ENCODE measurements around the gene ICE2.

GRCh38 chr15:60379525-60380274 lies 99.2 kb downstream of the ICE2 start:
- TF ChIP-seq CTCF (conservative IDR thresholded peaks at IDR 0.05; ENCODE audit: low read depth in 2 of 2) (no peak), EZH2 (IDR thresholded peaks at IDR 0.05; ENCODE audit: low read depth, unreplicated experiment) (no peak), REST (IDR thresholded peaks at IDR 0.05; ENCODE audit: unreplicated experiment) (no peak), POLR2AphosphoS5 (IDR thresholded peaks at IDR 0.05; ENCODE audit: low read depth) (no peak)

Data from GM23338 (cell line).